Renal cortex interstitium (tissue), 11 donors: ENCODE data around the gene ANKRD55. TPM values are rescaled to one million over a fixed set of nuclear protein-coding genes. Genes with fewer than 3 reads are reported as not detected.
"Not testable (repeated sequence)": the region's sequence is repeated elsewhere in the genome, so short reads cannot be mapped to it uniquely, and the experiment has no call there.

Experiments
- DNase-seq, 11 donors: peaks; one replicate each; pipeline ENCODE4 v3.0.0-alpha.2; 2013; ENCODE audit warnings: low read depth in 9 of 11, low spot score in 4 of 11; ENCODE audit errors: extremely low read depth in 1 of 11
- polyA plus RNA-seq, 3 donors: library from polyadenylated mRNA; unstranded; fragments of 120-200 nt; gene quantifications; one replicate each; pipeline ENCODE4 v1.2.1, GENCODE V29; 2013; ENCODE audit not compliant: insufficient read length in 3 of 3

The ANKRD55 gene
- polyA plus RNA-seq, 3 donors, result 1.2 to 1.4 (median 1.4) TPM

DNA sequence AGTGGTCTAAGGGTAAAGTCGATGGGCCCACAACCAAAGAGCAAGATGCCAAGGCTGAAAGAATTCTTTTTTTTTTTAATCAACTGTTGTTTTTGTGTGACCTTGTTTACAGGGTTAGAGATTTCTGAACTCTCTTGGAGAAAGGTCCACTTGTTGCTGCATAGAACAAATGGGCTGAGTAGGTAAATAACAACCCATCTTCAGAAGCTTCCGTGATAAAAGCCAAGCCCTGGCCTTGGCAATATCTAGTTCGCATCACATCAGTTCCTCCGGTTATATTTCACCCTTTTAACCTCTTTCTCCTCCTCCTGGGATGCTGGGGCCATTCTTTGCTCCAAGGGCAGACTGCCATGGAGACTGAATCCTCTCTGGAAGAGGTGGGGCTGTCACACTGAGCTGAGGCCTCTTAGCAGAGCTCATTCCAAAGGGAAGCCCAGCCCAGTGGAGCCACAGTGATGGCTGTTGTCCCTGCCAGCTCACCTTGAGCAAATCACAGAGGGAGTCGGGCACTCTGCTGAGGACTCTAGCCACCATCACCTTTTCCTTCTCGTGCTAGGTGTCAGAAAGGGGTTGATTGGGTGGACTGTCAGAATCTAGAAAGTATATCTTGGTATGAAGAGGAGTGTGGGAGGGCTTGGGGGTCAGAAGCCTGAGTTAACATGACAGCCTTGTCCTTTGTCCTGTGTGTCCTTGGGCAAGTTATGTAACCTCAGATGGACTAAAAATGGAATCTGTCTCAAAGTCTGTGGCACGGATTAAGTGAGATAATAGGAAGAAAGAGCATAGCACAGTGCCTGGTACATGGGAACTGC lies 17.9 kb downstream of the ANKRD55 start:
- no peak for DNase-seq

DNA sequence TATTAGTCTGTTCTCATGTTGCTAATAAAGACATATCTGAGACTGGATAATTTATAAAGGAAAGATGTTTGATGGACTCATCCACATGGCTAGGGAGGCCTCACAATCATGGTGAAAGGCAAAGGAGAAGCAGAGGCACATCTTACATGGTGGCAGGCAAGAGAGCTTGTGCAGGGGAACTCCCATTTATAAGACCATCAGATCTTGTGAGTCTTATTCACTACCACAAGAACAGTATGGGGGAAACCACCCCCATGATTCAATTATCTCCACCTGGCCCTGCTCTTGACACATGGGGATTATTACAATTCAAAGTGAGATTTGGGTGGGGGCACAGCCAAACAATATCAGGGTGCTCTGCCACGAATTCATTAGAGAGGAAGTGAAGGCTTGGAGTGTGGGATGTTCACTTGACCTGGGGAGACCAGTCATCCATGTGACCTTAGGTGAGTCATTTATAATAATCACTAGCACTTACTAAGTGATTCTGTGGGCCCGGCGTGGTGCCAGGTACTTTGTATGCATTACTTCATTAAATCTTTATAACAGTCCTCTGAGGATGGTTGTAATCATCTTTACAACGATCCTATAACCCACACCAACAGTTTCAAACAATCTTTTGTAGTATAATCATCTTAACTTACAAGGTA lies 19.1 kb downstream of the ANKRD55 start:
- not testable (repeated sequence) for DNase-seq

DNA sequence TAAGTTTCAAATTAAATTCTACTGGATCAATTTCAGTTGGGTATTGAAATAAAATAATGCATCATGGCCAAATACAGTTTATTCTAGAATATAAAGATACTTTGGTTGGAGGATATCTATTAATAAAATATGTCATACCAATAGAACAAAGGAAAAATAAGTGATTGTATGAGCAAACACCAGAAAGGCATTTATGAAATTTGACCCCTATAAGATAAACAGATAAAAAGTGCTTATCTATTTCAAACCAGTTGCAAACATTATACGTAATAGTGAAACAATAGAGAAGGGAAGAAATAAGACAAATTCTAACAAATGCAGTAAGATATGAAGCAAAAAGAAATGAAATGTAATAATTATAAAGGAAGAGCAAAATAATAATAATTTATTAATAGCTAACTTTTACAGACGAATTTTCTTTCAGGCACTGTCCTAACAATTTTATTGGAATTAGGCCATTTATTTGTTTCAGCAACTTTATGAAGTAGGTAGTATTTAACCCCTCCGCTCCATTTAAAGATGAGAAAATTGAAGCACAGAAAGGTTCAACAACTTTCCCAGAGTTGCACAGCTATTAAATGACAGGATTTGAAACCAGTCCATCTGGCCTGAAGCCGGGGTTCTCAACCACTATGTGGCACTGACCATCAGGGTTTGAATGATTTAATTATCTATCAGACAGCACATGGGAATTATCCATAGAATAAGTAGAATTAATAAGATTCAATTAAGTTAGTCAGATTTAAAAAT lies 20.8 kb downstream of the ANKRD55 start:
- DNase-seq, result no peak

DNA sequence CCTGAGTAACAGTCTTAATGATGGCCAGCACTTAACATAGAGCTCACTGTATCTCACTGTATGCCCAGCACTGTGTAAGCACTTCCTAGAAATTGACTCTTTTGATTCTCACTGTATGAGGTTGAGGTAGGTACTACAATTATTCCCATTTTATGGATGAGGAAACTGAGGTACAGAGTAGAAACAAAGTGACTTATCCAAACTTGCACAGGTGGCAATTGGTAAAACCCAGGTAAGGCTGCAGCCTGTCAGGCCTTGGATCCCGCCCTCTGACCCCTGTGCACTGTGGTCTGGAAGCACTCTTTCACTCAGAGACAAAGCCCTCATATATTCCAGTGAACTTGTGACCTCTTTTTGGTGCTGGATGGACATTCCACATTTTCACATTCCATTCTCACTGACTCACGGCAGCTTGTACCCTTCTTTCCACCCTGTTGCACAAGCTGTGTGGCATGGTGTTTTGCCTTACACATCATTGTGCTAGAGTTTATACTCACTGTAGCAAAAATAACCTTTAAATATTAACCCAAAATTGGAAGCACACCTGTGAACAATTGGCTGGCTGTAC lies 21.7 kb downstream of the ANKRD55 start:
- peak in 4 of 11 donors; percentile 21 to 67 (median 62) for DNase-seq

DNA sequence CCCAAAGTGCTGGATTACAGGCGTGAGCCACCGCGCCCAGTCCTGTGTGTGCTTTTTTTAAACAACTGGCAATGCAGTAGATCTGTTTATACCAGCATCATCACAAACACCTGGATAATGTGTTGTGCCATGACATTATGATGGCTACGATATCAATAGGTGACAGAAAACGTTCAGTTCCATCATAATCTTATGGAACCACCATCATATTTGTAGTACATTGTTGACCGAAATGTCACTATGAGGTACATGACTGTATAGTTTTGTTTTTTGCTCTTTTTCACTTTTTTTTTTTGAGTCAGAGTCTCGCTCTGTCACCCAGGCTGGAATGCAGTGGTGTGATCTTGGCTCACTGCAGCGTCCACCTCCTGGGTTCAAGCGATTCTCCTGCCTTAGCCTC lies 24.4 kb downstream of the ANKRD55 start:
- no peak for DNase-seq

DNA sequence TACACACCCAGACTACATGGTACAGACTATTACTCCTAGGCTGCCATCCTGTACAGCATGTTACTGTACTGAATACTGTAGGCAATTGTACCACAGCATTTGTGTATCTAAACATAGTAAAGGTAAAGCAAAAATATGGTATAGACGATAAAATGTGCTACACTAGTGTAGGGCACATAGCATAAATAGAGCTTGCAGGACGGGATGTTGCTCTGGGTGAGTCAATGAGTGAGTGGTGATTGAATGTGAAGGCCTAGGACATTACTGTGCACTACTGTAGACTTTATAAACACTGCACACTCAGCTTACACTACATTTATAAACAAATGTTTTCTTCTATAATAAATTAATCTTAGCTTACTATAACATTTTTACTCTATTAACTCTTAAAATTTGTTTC lies 25.6 kb downstream of the ANKRD55 start:
- no peak for DNase-seq

DNA sequence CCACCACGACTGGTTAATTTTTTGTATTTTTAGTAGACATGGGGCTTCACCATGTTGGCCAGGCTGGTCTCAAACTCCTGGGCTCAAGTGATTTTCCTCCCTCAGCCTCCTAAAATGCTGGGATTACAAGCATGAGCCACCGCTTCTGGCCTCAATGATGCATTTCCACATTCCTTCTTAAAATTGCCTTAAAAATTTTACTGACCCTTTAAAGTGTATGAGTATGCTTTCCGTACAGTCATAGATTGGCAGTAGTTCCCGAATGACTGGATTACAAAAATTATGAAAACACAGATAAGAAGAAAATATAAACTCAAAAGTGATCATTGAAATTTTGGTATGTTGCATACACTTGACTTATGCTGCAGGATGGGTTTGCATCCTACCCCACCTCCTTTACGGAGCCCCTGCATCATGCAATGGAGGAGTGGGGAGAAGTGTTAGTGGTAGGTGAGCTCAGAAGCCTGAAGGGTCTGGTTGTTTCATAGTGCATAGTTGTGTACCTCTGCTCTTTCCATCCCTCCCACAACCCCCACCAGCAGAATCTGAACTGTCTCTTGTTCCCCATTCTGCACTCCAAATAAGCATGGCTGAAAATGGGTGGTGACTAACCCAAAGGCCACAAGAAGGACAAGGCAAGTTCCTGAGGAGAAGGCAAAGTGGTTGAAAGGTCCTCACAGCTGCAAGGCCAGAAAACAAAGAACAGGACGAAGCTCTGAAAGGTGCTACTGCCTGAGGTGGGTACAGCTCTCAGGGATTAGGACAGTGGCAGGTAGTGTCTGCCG lies 26.8 kb downstream of the ANKRD55 start:
- DNase-seq, result no peak

DNA sequence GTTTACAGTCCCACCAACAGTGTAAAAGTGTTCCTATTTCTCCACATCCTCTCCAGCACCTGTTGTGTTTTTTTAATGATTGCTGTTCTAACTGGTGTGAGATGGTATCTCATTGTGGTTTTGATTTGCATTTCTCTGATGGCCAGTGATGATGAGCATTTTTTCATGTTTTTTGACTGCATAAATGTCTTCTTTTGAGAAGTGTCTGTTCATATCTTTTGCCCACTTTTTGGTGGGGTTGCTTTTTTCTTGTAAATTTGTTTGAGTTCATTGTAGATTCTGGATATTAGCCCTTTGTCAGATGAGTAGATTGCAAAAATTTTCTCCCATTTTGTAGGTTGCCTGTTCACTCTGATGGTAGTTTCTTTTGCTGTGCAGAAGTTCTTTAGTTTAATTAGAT lies 29.2 kb downstream of the ANKRD55 start:
- not testable (repeated sequence) for DNase-seq

DNA sequence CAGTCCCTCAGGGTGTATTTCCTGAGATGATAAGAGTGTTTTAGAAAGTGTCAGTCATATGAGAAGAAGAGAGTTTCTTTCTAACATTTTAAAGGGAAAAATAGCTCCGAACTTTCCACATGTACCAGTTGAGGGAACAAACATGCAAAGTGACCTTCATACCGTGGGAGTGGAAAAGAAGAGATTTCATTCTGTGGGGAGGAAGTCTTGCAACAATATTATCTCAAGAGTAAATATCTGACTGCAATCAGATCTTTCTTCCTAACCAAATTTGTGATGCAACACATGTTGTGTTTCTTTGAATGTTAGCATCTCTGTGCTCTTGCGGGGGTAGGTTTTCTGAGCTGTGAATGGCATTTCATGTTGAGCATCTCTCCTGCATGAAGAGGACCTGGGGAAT lies 30.6 kb downstream of the ANKRD55 start:
- no peak for DNase-seq

DNA sequence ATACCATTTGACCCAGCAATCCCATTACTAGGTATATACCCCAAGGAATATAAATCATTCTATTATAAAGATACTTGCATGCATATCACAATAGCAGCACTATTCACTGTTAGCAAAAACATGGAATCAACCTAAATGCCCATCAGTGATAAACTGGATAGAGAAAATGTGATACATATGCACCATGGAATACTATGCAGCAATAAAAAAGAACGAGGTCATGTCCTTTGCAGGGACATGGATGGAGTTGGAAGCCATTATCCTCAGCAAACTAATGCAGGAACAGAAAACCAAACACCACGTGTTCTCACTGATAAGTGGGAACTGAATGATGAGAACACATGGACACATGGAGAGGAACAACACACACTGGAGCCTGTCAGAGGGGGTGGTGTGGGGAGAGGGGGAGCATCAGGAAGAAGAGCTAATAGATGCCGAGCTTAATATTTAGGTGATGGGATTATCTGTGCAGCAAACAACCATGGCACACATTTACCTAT lies 31.3 kb downstream of the ANKRD55 start:
- not testable (repeated sequence) for DNase-seq

DNA sequence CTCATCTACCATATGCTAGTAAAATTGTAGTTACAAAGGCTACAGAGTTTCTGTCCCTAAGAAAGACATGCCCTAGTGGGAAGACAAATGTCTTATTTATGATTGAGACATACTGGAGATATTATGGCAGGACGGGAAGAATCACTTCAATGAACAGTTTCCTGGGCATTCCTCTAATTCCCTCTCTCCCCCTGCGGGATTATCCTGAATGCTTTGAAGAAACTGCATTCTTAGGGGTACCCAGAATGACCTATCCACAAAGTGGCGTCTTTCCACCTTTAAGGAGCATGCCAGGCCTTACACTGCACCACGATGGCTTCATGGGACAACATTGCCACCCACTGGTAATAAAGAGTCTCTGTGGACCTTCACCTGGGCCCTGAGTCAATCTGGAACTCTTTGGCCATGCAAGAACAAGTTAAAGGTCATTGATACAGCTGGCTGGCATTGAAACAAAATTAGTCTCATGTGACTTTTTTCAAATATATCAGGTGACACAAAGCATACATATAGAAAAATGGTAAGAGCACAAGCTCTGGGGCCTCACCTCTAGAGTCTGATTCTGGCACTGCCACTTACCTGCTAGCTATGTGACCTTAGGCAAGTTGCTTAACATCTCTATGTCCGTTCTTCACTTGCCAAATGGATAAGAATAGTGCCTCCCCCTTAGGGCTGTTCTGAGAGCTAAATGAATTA lies 32.0 kb downstream of the ANKRD55 start:
- peak; percentile 37 to 71 (median 53) for DNase-seq

DNA sequence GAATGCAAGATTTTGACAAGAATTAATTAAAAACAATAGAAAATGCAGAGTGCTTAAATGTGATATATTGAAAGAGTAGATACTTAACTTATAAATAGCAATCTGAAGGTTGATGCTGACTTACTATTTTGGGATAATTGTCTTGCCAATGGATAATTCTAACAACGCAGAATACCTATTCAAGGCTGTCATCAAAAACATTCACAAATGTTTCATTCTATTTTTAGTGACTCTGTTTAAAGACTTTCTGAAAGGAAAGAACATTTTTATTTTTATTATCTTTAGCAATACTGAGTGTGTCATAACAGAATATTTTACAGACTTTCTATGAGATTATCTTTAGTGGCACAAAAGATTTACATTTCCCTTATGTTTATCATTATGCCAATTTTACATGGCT lies 38.1 kb downstream of the ANKRD55 start:
- DNase-seq, result no peak

DNA sequence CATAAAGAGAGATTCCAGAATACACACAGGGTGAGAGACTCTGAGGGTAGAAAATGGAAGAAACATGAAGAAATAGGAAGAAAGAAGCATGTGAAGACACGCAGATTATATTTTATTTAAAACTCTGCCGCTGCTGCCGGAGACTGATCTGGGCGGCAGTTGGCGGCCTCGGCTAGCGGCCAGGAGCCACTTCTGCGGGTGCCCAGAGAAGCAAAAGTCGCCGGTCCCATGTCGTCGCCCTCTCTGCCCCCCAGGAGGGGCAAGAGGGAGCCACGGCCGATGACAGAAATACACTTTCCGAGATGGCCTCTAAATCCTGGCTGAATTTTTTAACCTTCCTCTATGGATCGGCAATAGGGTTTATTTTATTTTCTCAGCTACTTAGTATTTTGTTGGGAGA lies 40.9 kb downstream of the ANKRD55 start:
- DNase-seq, result no peak

DNA sequence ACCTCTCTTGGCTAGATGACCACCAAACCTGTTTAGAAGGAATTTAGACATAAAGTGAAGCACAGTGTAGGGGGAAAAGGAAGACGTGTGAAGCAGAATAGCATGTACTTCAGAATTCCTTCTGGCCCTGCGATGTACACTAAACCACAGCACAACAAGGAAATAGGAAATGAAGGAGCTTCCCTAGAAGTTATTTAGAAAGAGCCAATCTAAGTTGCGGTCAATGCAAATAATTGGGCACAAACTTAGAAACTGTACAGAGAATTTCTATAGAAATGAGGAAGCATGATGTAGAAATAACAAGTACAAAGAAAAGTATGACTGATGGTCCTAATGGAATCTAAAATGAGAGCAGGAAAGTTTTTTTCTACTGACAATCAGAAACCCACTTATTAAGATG lies 41.5 kb downstream of the ANKRD55 start:
- no peak for DNase-seq

DNA sequence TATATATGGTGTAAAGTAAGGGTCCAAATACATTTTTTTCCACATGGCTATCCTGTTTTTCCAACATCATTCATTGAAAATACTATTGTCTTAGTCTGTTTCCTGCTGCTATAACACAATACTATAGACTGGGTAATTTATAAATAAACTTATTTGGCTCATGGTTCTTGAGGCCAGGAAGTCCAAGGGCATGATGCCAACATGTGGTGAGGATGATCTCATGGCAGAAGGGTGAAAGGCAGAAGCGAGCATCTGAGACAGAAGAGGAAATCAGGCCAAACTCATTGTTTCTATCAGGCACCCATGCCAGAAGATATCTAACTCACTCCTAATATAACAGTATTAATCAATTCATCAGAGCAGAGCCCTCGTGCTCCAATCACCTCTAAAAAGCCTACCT lies 42.6 kb downstream of the ANKRD55 start:
- no peak for DNase-seq

DNA sequence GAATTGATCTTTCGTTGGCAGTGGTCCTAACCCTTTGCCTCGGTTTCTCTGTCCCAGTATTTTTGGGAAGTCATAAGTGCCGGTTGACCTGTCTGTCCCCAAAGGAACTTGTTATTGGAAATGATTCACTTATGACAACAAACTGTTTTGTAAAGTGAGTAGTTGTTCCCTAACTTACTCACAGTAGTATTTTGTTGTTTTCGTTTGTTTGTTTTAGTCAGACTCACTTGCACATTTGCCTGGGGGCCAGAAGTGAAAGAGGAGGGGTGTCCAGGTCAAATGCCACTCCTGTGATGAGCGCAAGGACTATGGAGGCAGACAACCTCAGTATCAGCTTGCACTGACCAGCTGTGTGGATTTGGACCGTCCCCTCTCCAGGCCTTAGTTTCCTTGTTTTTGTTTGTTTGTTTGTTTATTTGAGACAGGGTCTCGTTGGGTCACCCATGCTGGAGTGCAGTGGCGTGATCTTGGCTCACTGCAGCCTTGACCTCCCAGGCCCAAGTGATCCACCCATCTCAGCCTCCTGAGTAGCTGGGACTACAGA lies 47.3 kb downstream of the ANKRD55 start:
- no peak for DNase-seq

DNA sequence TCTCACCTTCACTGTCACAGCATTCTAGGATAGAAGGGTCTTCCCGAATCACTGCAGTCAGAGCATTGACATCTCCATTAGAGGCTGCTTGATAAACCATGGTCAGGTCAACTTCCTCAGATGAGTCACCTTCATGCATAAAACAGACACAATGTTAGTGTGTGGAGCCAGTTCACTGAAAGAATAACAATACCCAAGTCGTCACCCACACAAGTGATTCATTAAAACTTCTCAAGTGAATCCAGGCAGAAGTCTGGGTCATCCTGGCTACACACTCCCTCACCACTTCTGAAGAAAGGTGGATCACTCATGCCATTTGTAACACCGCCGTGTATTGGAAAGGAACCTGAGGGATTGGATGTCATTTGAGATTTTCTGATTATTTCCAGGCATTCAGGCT lies 49.6 kb downstream of the ANKRD55 start:
- DNase-seq, result peak in 5 of 11 donors; percentile 24 to 49 (median 34)

DNA sequence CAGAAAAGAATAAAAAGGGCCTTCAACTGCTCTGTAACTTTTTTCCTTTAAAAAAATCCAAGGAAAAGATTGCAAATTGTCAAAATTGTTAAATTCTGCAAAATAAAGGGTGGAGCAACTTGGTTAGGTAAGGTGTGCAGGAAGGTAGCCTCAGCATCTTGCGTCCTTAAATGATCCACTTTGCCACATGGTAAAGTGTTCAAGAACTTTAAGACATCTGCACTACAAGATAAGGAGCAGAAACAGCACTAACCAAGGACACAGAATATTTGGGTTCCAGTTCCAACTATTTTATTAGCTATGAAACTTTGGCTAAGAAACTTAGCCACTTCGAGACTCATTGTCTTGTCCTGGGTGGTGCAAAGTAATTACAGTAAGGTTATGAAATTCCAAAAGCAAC lies 53.7 kb downstream of the ANKRD55 start:
- DNase-seq, result no peak
